Trophoblast cell (in vitro differentiated cells and primary cell): ENCODE measurements around the gene LCLAT1.

ENCODE experiments used
- DNase-seq, 2 donors: peaks; one replicate each; pipeline ENCODE4 v3.0.0-alpha.2; 2016
- H2AFZ ChIP-seq: 2 replicates; pipeline ENCODE4 v1.6.1; 2013; ENCODE audit warnings: low read length, moderate library complexity, mild to moderate bottlenecking; ENCODE audit not compliant: insufficient read depth, poor library complexity
- H2AK5ac ChIP-seq: 2 replicates; pipeline ENCODE4 v1.6.1; 2013; ENCODE audit warnings: mild to moderate bottlenecking, low read length
- H2BK120ac ChIP-seq: 2 replicates; pipeline ENCODE4 v1.6.1; 2013; ENCODE audit warnings: low read length, mild to moderate bottlenecking, moderate library complexity; ENCODE audit not compliant: insufficient read depth, poor library complexity
- H2BK12ac ChIP-seq: 2 replicates; pipeline ENCODE4 v1.6.1; 2013; ENCODE audit warnings: mild to moderate bottlenecking, low read length, moderate library complexity
- H2BK5ac ChIP-seq: 2 replicates; pipeline ENCODE4 v1.6.1; 2013; ENCODE audit warnings: low read length, low read depth, moderate library complexity, mild to moderate bottlenecking; ENCODE audit not compliant: poor library complexity
- H3K14ac ChIP-seq: 2 replicates; pipeline ENCODE4 v1.6.1; 2013; ENCODE audit warnings: mild to moderate bottlenecking, low read length
- H3K18ac ChIP-seq: 2 replicates; pipeline ENCODE4 v1.6.1; 2013; ENCODE audit warnings: mild to moderate bottlenecking, low read length
- H3K23ac ChIP-seq: 2 replicates; pipeline ENCODE4 v1.6.1; 2013; ENCODE audit warnings: low read length
- H3K27ac ChIP-seq: 2 replicates; pipeline ENCODE4 v1.5.1; 2013; ENCODE audit warnings: low read depth, mild to moderate bottlenecking, inconsistent platforms, low read length, moderate library complexity
- H3K27me3 ChIP-seq: 2 replicates; pipeline ENCODE4 v1.6.1; 2013; ENCODE audit warnings: inconsistent platforms, mild to moderate bottlenecking, low read length, moderate library complexity; ENCODE audit not compliant: insufficient read depth
- H3K36me3 ChIP-seq, 2 experiments: 1 replicate in 1 of 2; 2 replicates in 1 of 2; pipeline ENCODE4 v1.6.1; 2013; ENCODE audit warnings: low read length in 2 of 2, mild to moderate bottlenecking in 2 of 2, moderate library complexity in 1 of 2; ENCODE audit not compliant: insufficient read depth in 2 of 2, control insufficient read depth in 1 of 2
- H3K4ac ChIP-seq: 2 replicates; pipeline ENCODE4 v1.6.1; 2013; ENCODE audit warnings: low read depth, mild to moderate bottlenecking, low read length, moderate library complexity
- H3K4me1 ChIP-seq, 2 experiments: 1 replicate in 1 of 2; 2 replicates in 1 of 2; pipeline ENCODE4 v1.6.1; 2013; ENCODE audit warnings: low read length in 2 of 2, mild to moderate bottlenecking in 2 of 2, moderate library complexity in 1 of 2; ENCODE audit not compliant: insufficient read depth in 2 of 2, control insufficient read depth in 1 of 2
- H3K4me2 ChIP-seq: 2 replicates; pipeline ENCODE4 v1.6.1; 2013; ENCODE audit warnings: inconsistent platforms, mild to moderate bottlenecking, low read length, moderate library complexity
- H3K4me3 ChIP-seq: 2 replicates; pipeline ENCODE4 v1.5.1; 2013; ENCODE audit warnings: mild to moderate bottlenecking, low read depth, low read length, inconsistent platforms
- H3K79me1 ChIP-seq: one replicate; pipeline ENCODE4 v1.6.1; 2013; ENCODE audit warnings: low read length
- H3K79me2 ChIP-seq: 2 replicates; pipeline ENCODE4 v1.6.1; 2013; ENCODE audit warnings: low read length, mild to moderate bottlenecking; ENCODE audit not compliant: control insufficient read depth, insufficient read depth, poor library complexity
- H3K9ac ChIP-seq: 2 replicates; pipeline ENCODE4 v1.6.1; 2013; ENCODE audit warnings: mild to moderate bottlenecking, low read length
- H3K9me3 ChIP-seq: 2 replicates; pipeline ENCODE4 v1.6.1; 2013; ENCODE audit warnings: low read depth, mild to moderate bottlenecking, control low read depth, inconsistent platforms, low read length; ENCODE audit not compliant: insufficient read depth
- H4K12ac ChIP-seq: 2 replicates; pipeline ENCODE4 v1.6.1; 2013; ENCODE audit warnings: low read depth, mild to moderate bottlenecking, low read length, moderate library complexity
- H4K8ac ChIP-seq: 2 replicates; pipeline ENCODE4 v1.6.1; 2013; ENCODE audit warnings: low read depth, mild to moderate bottlenecking, low read length, moderate library complexity
- H4K91ac ChIP-seq: one replicate; pipeline ENCODE4 v1.6.1; 2013; ENCODE audit warnings: low read depth, mild to moderate bottlenecking, low read length, moderate library complexity
- WGBS: extraction: QIAGEN DNeasy Blood & Tissue Kit; methylation state at CpG from one replicate; pipeline ENCODE4 v1.1.7; 2013; ENCODE audit warnings: missing lambda C conversion rate; ENCODE audit not compliant: insufficient read length, insufficient coverage; ENCODE audit errors: extremely low coverage; 5-methylcytosine and 5-hydroxymethylcytosine counted together

LCLAT1 gene

GRCh38 chr2:30427606-30428347, 19.3 kb upstream of the LCLAT1 start:
- Histone ChIP-seq H3K23ac (no peak overlapping the region), H3K4me1 (peaks cover 0 to 2% of the 10 kb centered on the region in 2 experiments), H3K9ac (no peak overlapping the region), H2BK120ac (no peak overlapping the region), H3K4ac (no peak overlapping the region), H2BK5ac (no peak overlapping the region), H4K12ac (no peak overlapping the region), H3K9me3 (no peaks in the 10 kb centered on the region), H3K36me3 (no peaks in the 10 kb centered on the region), H3K27me3 (no peaks in the 10 kb centered on the region), H2AK5ac (no peak overlapping the region), H2BK12ac (peak overlapping the region; percentile 15), H3K4me2 (no peak overlapping the region), H3K79me2 (no peaks in the 10 kb centered on the region), H3K79me1 (peaks cover 2% of the 10 kb centered on the region), H3K27ac (no peak overlapping the region), H3K4me3 (no peak overlapping the region), H4K91ac (no peak overlapping the region), H3K14ac (no peak overlapping the region), H3K18ac (no peak overlapping the region), H2AFZ (no peak overlapping the region), H4K8ac (no peak overlapping the region)
- no CpG with 5 or more reads among the region's 8 CpGs for WGBS
- DNase-seq: peak in 1 of 2 donors; percentile 36

- H3K14ac ChIP-seq: no peak overlapping the region
- H2BK5ac ChIP-seq: no peak overlapping the region
- H4K91ac ChIP-seq: no peak overlapping the region
- no peaks in the 10 kb centered on the region for H3K9me3 ChIP-seq
- H2BK12ac ChIP-seq: no peak overlapping the region
- no peaks in the 10 kb centered on the region for H3K79me1 ChIP-seq
- no peak overlapping the region for H2AFZ ChIP-seq
- H3K36me3 ChIP-seq: no peaks in the 10 kb centered on the region
- no peak overlapping the region for H3K18ac ChIP-seq
- H3K4me2 ChIP-seq: no peak overlapping the region
- no peak overlapping the region for H2BK120ac ChIP-seq
- H3K79me2 ChIP-seq: no peaks in the 10 kb centered on the region
- no peak overlapping the region for H3K9ac ChIP-seq
- H4K12ac ChIP-seq: no peak overlapping the region
- no peaks in the 10 kb centered on the region for H3K27me3 ChIP-seq
- no peak overlapping the region for H4K8ac ChIP-seq
- no CpG with 5 or more reads among the region's 2 CpGs for WGBS
- no peak overlapping the region for H3K23ac ChIP-seq
- no peaks in the 10 kb centered on the region for H3K4me1 ChIP-seq
- no peak overlapping the region for H3K4me3 ChIP-seq
- H3K27ac ChIP-seq: no peak overlapping the region
- no peak overlapping the region for H3K4ac ChIP-seq
- DNase-seq: no peak
- no peak overlapping the region for H2AK5ac ChIP-seq
Measured at GRCh38 chr2:30428348-30428662, 18.7 kb upstream of the LCLAT1 start.

GRCh38 chr2:30428827-30429461, 18.1 kb upstream of the LCLAT1 start:
- no peaks in the 10 kb centered on the region for H3K36me3 ChIP-seq
- no peaks in the 10 kb centered on the region for H3K79me2 ChIP-seq
- H2BK12ac ChIP-seq: no peak overlapping the region
- peak overlapping the region; percentile 20 for H2BK120ac ChIP-seq
- H3K9ac ChIP-seq: no peak overlapping the region
- no peaks in the 10 kb centered on the region for H3K9me3 ChIP-seq
- DNase-seq: no peak
- H3K14ac ChIP-seq: no peak overlapping the region
- no peak overlapping the region for H3K4ac ChIP-seq
- H3K27me3 ChIP-seq: no peaks in the 10 kb centered on the region
- H2AK5ac ChIP-seq: no peak overlapping the region
- no peak overlapping the region for H3K27ac ChIP-seq
- H3K18ac ChIP-seq: no peak overlapping the region
- H3K4me3 ChIP-seq: no peak overlapping the region
- peaks cover 3 to 4% of the 10 kb centered on the region in 2 experiments for H3K4me1 ChIP-seq
- H3K4me2 ChIP-seq: no peak overlapping the region
- no peak overlapping the region for H2AFZ ChIP-seq
- WGBS: no CpG with 5 or more reads among the region's 3 CpGs
- H2BK5ac ChIP-seq: no peak overlapping the region
- H3K79me1 ChIP-seq: peaks cover 3% of the 10 kb centered on the region
- H4K91ac ChIP-seq: no peak overlapping the region
- no peak overlapping the region for H3K23ac ChIP-seq
- no peak overlapping the region for H4K8ac ChIP-seq
- no peak overlapping the region for H4K12ac ChIP-seq

- H2BK120ac ChIP-seq: peak overlapping the region; percentile 64
- H2AK5ac ChIP-seq: peak overlapping the region; percentile 14
- peak overlapping the region; percentile 75 for H4K8ac ChIP-seq
- no peak overlapping the region for H3K23ac ChIP-seq
- H3K9ac ChIP-seq: no peak overlapping the region
- DNase-seq: no peak
- H3K79me2 ChIP-seq: no peaks in the 10 kb centered on the region
- peak overlapping the region; percentile 79 for H2BK12ac ChIP-seq
- H3K27ac ChIP-seq: peak overlapping the region; percentile 89
- no peaks in the 10 kb centered on the region for H3K27me3 ChIP-seq
- H3K18ac ChIP-seq: peak overlapping the region; percentile 6
- H2BK5ac ChIP-seq: peak overlapping the region; percentile 65
- peak overlapping the region; percentile 94 for H4K91ac ChIP-seq
- no peak overlapping the region for H3K4me3 ChIP-seq
- no CpG with 5 or more reads among the region's 8 CpGs for WGBS
- no peak overlapping the region for H4K12ac ChIP-seq
- H3K4me2 ChIP-seq: peak overlapping the region; percentile 37
- no peaks in the 10 kb centered on the region for H3K9me3 ChIP-seq
- H3K79me1 ChIP-seq: peaks cover 13% of the 10 kb centered on the region
- H3K14ac ChIP-seq: peak overlapping the region; percentile 9
- H3K4ac ChIP-seq: no peak overlapping the region
- no peaks in the 10 kb centered on the region for H3K36me3 ChIP-seq
- H3K4me1 ChIP-seq: peaks cover 5 to 9% of the 10 kb centered on the region in 2 experiments
- no peak overlapping the region for H2AFZ ChIP-seq
Measured at GRCh38 chr2:30433541-30434299, 13.3 kb upstream of the LCLAT1 start.
